HepG2 (cell line): ENCODE measurements around the gene LTBR. TPM values are rescaled to one million over a fixed set of nuclear protein-coding genes. Genes with fewer than 3 reads are reported as not detected.

Experiments used
- FOXJ3 ChIP-seq: sonication (generic); formaldehyde crosslinking; IDR thresholded peaks from 2 replicates; pipeline ENCODE4 v1.4.0; 2020; ENCODE audit warnings: missing genetic modification reagents, mild to moderate bottlenecking, borderline replicate concordance
- HDAC6 ChIP-seq: fragments of 200-600 bp; sonication (generic); IDR thresholded peaks from 2 replicates; pipeline ENCODE4 v1.7.0; 2017; ENCODE audit warnings: mild to moderate bottlenecking, antibody characterized with exemption, low read length, low read depth
- MBD4 ChIP-seq: IDR thresholded peaks from 2 replicates; pipeline ENCODE4 v1.6.1; 2012; ENCODE audit warnings: low read length, inconsistent platforms, borderline replicate concordance
- NCOA1 ChIP-seq: sonication (generic); formaldehyde crosslinking; IDR thresholded peaks from 2 replicates; pipeline ENCODE4 v1.9.0; 2021; ENCODE audit warnings: missing genetic modification reagents
- NFE2L1 ChIP-seq: sonication (generic); formaldehyde crosslinking; IDR thresholded peaks from 2 replicates; pipeline ENCODE4 v1.4.0; 2020; ENCODE audit warnings: missing genetic modification reagents, mild to moderate bottlenecking, borderline replicate concordance
- PAX8 ChIP-seq: sonication (generic); formaldehyde crosslinking; IDR thresholded peaks from 2 replicates; pipeline ENCODE4 v1.8.0; 2022; ENCODE audit warnings: mild to moderate bottlenecking, missing genetic modification reagents, borderline replicate concordance
- PHB2 ChIP-seq: fragments of 450-650 bp; IDR thresholded peaks from 2 replicates; pipeline ENCODE4 v1.6.1; 2018; ENCODE audit not compliant: partially characterized antibody
- PHF20 ChIP-seq: sonication (generic); formaldehyde crosslinking; IDR thresholded peaks from 2 replicates; pipeline ENCODE4 v1.5.0; 2020; ENCODE audit warnings: mild to moderate bottlenecking, missing genetic modification reagents
- POLR2A ChIP-seq, 2 experiments: IDR thresholded peaks; 2 replicates each; pipeline ENCODE4 v1.6.1; 2011; ENCODE audit warnings: low read depth in 2 of 2, low read length in 2 of 2, mild to moderate bottlenecking in 1 of 2, moderate library complexity in 1 of 2; ENCODE audit not compliant: insufficient read depth in 1 of 2
- PPARG ChIP-seq: conservative IDR thresholded peaks from 2 replicates; pipeline ENCODE4 v1.6.1; 2016; ENCODE audit warnings: missing biosample characterization, missing genetic modification reagents
- REPIN1 ChIP-seq: sonication (generic); formaldehyde crosslinking; IDR thresholded peaks from 2 replicates; pipeline ENCODE4 v1.8.0; 2022; ENCODE audit warnings: missing genetic modification reagents, low read depth, mild to moderate bottlenecking, borderline replicate concordance
- RFX1 ChIP-seq: fragments of 450-650 bp; IDR thresholded peaks from 2 replicates; pipeline ENCODE4 v1.6.1; 2017
- SNAPC4 ChIP-seq: sonication (generic); formaldehyde crosslinking; IDR thresholded peaks from 2 replicates; pipeline ENCODE4 v1.4.0; 2020; ENCODE audit warnings: mild to moderate bottlenecking, missing genetic modification reagents
- SP5 ChIP-seq: IDR thresholded peaks from 2 replicates; pipeline ENCODE4 v1.6.1; 2016; ENCODE audit warnings: low read depth, borderline replicate concordance
- STAT5B ChIP-seq: sonication (generic); formaldehyde crosslinking; IDR thresholded peaks from 2 replicates; pipeline ENCODE4 v1.4.0; 2020; ENCODE audit warnings: missing genetic modification reagents
- TFAP4 ChIP-seq: sonication (generic); IDR thresholded peaks from 2 replicates; pipeline ENCODE4 v1.6.1; 2016; ENCODE audit warnings: low read depth, borderline replicate concordance
- YY1 ChIP-seq: IDR thresholded peaks from 2 replicates; pipeline ENCODE4 v1.6.1; 2011; ENCODE audit warnings: low read length, low read depth, moderate library complexity, mild to moderate bottlenecking; ENCODE audit not compliant: insufficient read depth, insufficient replicate concordance
- ZEB1 ChIP-seq: IDR thresholded peaks from 2 replicates; pipeline ENCODE4 v1.6.1; 2012; ENCODE audit warnings: mild to moderate bottlenecking, low read depth, inconsistent platforms; ENCODE audit not compliant: insufficient replicate concordance
- ZNF18 ChIP-seq: sonication (generic); formaldehyde crosslinking; IDR thresholded peaks from 2 replicates; pipeline ENCODE4 v1.8.0; 2022; ENCODE audit warnings: mild to moderate bottlenecking, missing genetic modification reagents; ENCODE audit not compliant: insufficient replicate concordance
- ZNF451 ChIP-seq: sonication (generic); formaldehyde crosslinking; IDR thresholded peaks from 2 replicates; pipeline ENCODE4 v1.5.0; 2020; ENCODE audit warnings: mild to moderate bottlenecking, missing genetic modification reagents
- ZNF644 ChIP-seq: IDR thresholded peaks from 2 replicates; pipeline ENCODE4 v1.6.1; 2016; ENCODE audit warnings: low read depth
- ZNF790 ChIP-seq: sonication (generic); formaldehyde crosslinking; IDR thresholded peaks from 2 replicates; pipeline ENCODE4 v1.8.0; 2022; ENCODE audit warnings: missing genetic modification reagents, mild to moderate bottlenecking, borderline replicate concordance
- ZNF839 ChIP-seq: sonication (generic); formaldehyde crosslinking; IDR thresholded peaks from 2 replicates; pipeline ENCODE4 v1.4.0; 2020; ENCODE audit warnings: missing genetic modification reagents, mild to moderate bottlenecking, borderline replicate concordance
- ZSCAN30 ChIP-seq: sonication (generic); formaldehyde crosslinking; IDR thresholded peaks from 2 replicates; pipeline ENCODE4 v1.5.0; 2020; ENCODE audit warnings: mild to moderate bottlenecking, missing genetic modification reagents
- polyA plus RNA-seq, 8 experiments: library from polyadenylated mRNA; depleted of rRNA in 3 of 8; stranded (reverse) in 7 of 8; unstranded in 1 of 8; fragments of >200 nt; fragmentation: Illumina TruSeq in 4 of 8; extraction: Trizol in 4 of 8; gene quantifications; 2 replicates each; pipeline versions ENCODE4 v1.2.1 to v1.2.3, GENCODE V29; 2011 to 2016; ENCODE audit warnings: low read depth in 4 of 8, missing spikeins in 1 of 8, mixed read lengths in 1 of 8; ENCODE audit not compliant: insufficient read depth in 1 of 8
- total RNA-seq, 5 experiments: library from RNA; depleted of rRNA; stranded (reverse); fragments of >200 nt; fragmentation: Illumina TruSeq; extraction: Trizol; gene quantifications; 2 replicates each; pipeline ENCODE4 v1.2.3, GENCODE V29; 2016; ENCODE audit warnings: low read depth in 1 of 5

The LTBR gene
- total and polyA plus RNA-seq, 2 of the 13 experiments (the other 11 are each of a cell fraction or from before 2014, with no cell fraction given): 31.4 to 34.8 TPM

GRCh38 chr12:6341417-6342139, 42.4 kb upstream of the LTBR start, which contains the start of gene TNFRSF1A (continued):
- TF ChIP-seq NCOA1 (no peak), HDAC6 (no peak), STAT5B (no peak), RFX1 (no peak), ZNF18 (peak; percentile 3), NFE2L1 (CRISPR knock-in tag) (no peak), SP5 (CRISPR knock-in tag) (peak; percentile 95), TFAP4 (0 out of 2 replicates have a peak, but pooled peaks have one; percentile 29), PAX8 (CRISPR knock-in tag) (no peak), SNAPC4 (CRISPR knock-in tag) (no peak), POLR2A (IDR thresholded peaks at IDR 0.05; ENCODE audit: insufficient read depth in 1 of 2, low read depth in 2 of 2, low read length in 2 of 2) (no peak; a peak in 1 of 4 replicates), ZNF790 (0 out of 2 replicates have a peak, but pooled peaks have one; percentile 55), ZNF451 (CRISPR knock-in tag) (no peak), ZSCAN30 (0 out of 2 replicates have a peak, but pooled peaks have one; percentile 46), PHB2 (no peak), ZEB1 (no peak), FOXJ3 (no peak), PHF20 (CRISPR knock-in tag) (peak; percentile 46), REPIN1 (CRISPR knock-in tag) (no peak), ZNF839 (CRISPR knock-in tag) (no peak), YY1 (peak; percentile 5), ZNF644 (CRISPR knock-in tag) (no peak), MBD4 (no peak), PPARG (CRISPR knock-in tag) (no peak; the same call in 1 of the 2 replicates)
